GM12864 (cell line): Measurements from ENCODE around the gene MTNR1B.

Experiments used
- DNase-seq: peaks from one replicate; pipeline ENCODE4 v3.0.0-alpha.2; 2011; ENCODE audit warnings: low read depth
- H3K4me3 ChIP-seq: 2 replicates; pipeline ENCODE4 v1.5.1; 2011; ENCODE audit warnings: mild to moderate bottlenecking, low read depth, low read length, control low read depth
- CTCF ChIP-seq: IDR thresholded peaks from 2 replicates; pipeline ENCODE4 v1.5.1; 2011; ENCODE audit warnings: low read depth, mild to moderate bottlenecking, moderate library complexity, low read length, control low read depth, inconsistent platforms; ENCODE audit errors: missing control alignments

MTNR1B gene

GRCh38 chr11:93005239-93005638, 35.8 kb downstream of the MTNR1B start:
- H3K4me3 ChIP-seq, result no peak overlapping the region
- DNase-seq, result no peak
- TF ChIP-seq CTCF, result no peak

- no peak overlapping the region for H3K4me3 ChIP-seq
- no peak for TF ChIP-seq CTCF
- no peak for DNase-seq
Observed at GRCh38 chr11:93013646-93014045, 44.2 kb downstream of the MTNR1B start.

GRCh38 chr11:93016595-93016994, 47.1 kb downstream of the MTNR1B start:
- no peak for TF ChIP-seq CTCF

GRCh38 chr11:93017821-93018690, 48.6 kb downstream of the MTNR1B start:
- TF ChIP-seq CTCF, result no peak
- no peak overlapping the region for H3K4me3 ChIP-seq
- no peak for DNase-seq

More at GRCh38 chr11:93016595-93016994, 47.1 kb downstream of the MTNR1B start:
- no peak overlapping the region for H3K4me3 ChIP-seq
- DNase-seq, result no peak

GRCh38 chr11:93020248-93021046, 51.0 kb downstream of the MTNR1B start:
- no peak overlapping the region for H3K4me3 ChIP-seq
- no peak for TF ChIP-seq CTCF
- no peak for DNase-seq

GRCh38 chr11:93024369-93024768, 54.9 kb downstream of the MTNR1B start:
- DNase-seq, result no peak
- TF ChIP-seq CTCF, result no peak
- H3K4me3 ChIP-seq, result no peak overlapping the region
